K562 (cell line): Measurements from ENCODE around the gene CEBPE. TPM values are rescaled to one million over a fixed set of nuclear protein-coding genes. Genes with fewer than 3 reads are reported as not detected.

Source experiments
- ATF6 ChIP-seq: sonication (generic); formaldehyde crosslinking; IDR thresholded peaks from 2 replicates; pipeline ENCODE4 v1.4.0; 2020; ENCODE audit warnings: mild to moderate bottlenecking, missing genetic modification reagents
- CAMTA2 ChIP-seq: fragments of 250-450 bp; sonication (Bioruptor Pico); conservative IDR thresholded peaks from 2 replicates; pipeline ENCODE4 v1.5.1; 2022
- EP400 ChIP-seq: fragments of 450-650 bp; IDR thresholded peaks from 2 replicates; pipeline ENCODE4 v1.6.1; 2017; ENCODE audit warnings: antibody characterized with exemption, mild to moderate bottlenecking, moderate library complexity
- FOXM1 ChIP-seq, 2 experiments: fragments of 450-650 bp in 1 of 2; sonication (generic) in 1 of 2; formaldehyde crosslinking in 1 of 2; IDR thresholded peaks; 2 replicates each; pipeline versions ENCODE4 v1.6.1 to v1.9.0; 2017 to 2022; ENCODE audit warnings: low read depth in 2 of 2, mild to moderate bottlenecking in 2 of 2, missing genetic modification reagents in 1 of 2, moderate library complexity in 1 of 2
- MBD1 ChIP-seq: fragments of 250-450 bp; sonication (Bioruptor Pico); IDR thresholded peaks from 2 replicates; pipeline ENCODE4 v1.8.0; 2022; ENCODE audit warnings: inconsistent platforms
- NCOR1 ChIP-seq: fragments of 450-650 bp; IDR thresholded peaks from 2 replicates; pipeline ENCODE4 v1.6.1; 2016; ENCODE audit warnings: mild to moderate bottlenecking, moderate library complexity
- PCBP2 ChIP-seq: fragments of 200-400 bp; formaldehyde crosslinking; IDR thresholded peaks from 2 replicates; pipeline ENCODE4 v1.6.1; 2018; ENCODE audit warnings: low read length, low read depth, mild to moderate bottlenecking, moderate library complexity; ENCODE audit not compliant: poor library complexity, severe bottlenecking
- POLR2H ChIP-seq: IDR thresholded peaks from 2 replicates; pipeline ENCODE4 v1.6.1; 2016; ENCODE audit warnings: missing genetic modification characterization, low read depth, mild to moderate bottlenecking, control low read depth, missing compliant biosample characterization, moderate library complexity
- PRPF4 ChIP-seq: fragments of 200-400 bp; formaldehyde crosslinking; IDR thresholded peaks from one replicate; pipeline ENCODE4 v1.6.1; 2017; ENCODE audit warnings: low read length, low read depth, mild to moderate bottlenecking; ENCODE audit not compliant: insufficient read depth, poor library complexity, severe bottlenecking
- ZBED1 ChIP-seq: IDR thresholded peaks from 2 replicates; pipeline ENCODE4 v1.6.1; 2014
- ZBTB43 ChIP-seq: sonication (generic); formaldehyde crosslinking; IDR thresholded peaks from 2 replicates; pipeline ENCODE4 v1.8.0; 2023; ENCODE audit warnings: mild to moderate bottlenecking, missing genetic modification reagents
- ZNF146 ChIP-seq: IDR thresholded peaks from one replicate; pipeline ENCODE4 v1.6.1; 2018; ENCODE audit warnings: missing compliant biosample characterization; ENCODE audit not compliant: unreplicated experiment
- ZNF324 ChIP-seq: fragments of 250-450 bp; sonication (Bioruptor Pico); IDR thresholded peaks from 2 replicates; pipeline ENCODE4 v1.4.0; 2020; ENCODE audit warnings: mild to moderate bottlenecking
- ZSCAN29 ChIP-seq: fragments of 450-650 bp; IDR thresholded peaks from 2 replicates; pipeline ENCODE4 v1.6.1; 2017
- polyA plus RNA-seq, 8 experiments: library from polyadenylated mRNA; depleted of rRNA in 4 of 8; stranded (reverse) in 5 of 8; unstranded in 3 of 8; fragments of >200 nt; fragmentation: Nextera tagmentation in 2 of 8; fragmentation: Illumina TruSeq in 1 of 8; extraction: Ambion mirVana in 2 of 8; extraction: Trizol in 1 of 8; gene quantifications; 2 replicates each; pipeline versions ENCODE4 v1.2.1 to v1.2.3, GENCODE V29; 2011 to 2014; ENCODE audit warnings: inconsistent platforms in 1 of 8, missing spikeins in 1 of 8
- total RNA-seq, 7 experiments: library from RNA; depleted of rRNA in 6 of 7; stranded (reverse); fragments of >200 nt in 6 of 7; fragmentation: Illumina TruSeq in 2 of 7; extraction: Trizol in 2 of 7; gene quantifications; 2 replicates each; pipeline versions ENCODE4 v1.2.1 to v1.2.3, GENCODE V29; 2011 to 2021; ENCODE audit warnings: low replicate concordance in 1 of 7
- TF ChIP-seq, protein P1 (sequence below): sonication (generic); formaldehyde crosslinking; IDR thresholded peaks from 2 replicates; pipeline ENCODE4 v1.8.0; 2023; ENCODE audit warnings: missing genetic modification reagents, mild to moderate bottlenecking, borderline replicate concordance
- TF ChIP-seq, protein P2 (sequence below): sonication (generic); formaldehyde crosslinking; IDR thresholded peaks from 2 replicates; pipeline ENCODE4 v1.9.0; 2022; ENCODE audit warnings: mild to moderate bottlenecking, missing genetic modification reagents

CEBPE gene
- total and polyA plus RNA-seq, 9 of the 15 experiments (the other 6 are each of a cell fraction or from before 2014, with no cell fraction given) = 0.09 to 0.15 (median 0.13) TPM; not detected in 6

GRCh38 chr14:23120541-23121251 lies 1.6 kb upstream of the CEBPE start (continued):
- TF ChIP-seq, protein P1, sequence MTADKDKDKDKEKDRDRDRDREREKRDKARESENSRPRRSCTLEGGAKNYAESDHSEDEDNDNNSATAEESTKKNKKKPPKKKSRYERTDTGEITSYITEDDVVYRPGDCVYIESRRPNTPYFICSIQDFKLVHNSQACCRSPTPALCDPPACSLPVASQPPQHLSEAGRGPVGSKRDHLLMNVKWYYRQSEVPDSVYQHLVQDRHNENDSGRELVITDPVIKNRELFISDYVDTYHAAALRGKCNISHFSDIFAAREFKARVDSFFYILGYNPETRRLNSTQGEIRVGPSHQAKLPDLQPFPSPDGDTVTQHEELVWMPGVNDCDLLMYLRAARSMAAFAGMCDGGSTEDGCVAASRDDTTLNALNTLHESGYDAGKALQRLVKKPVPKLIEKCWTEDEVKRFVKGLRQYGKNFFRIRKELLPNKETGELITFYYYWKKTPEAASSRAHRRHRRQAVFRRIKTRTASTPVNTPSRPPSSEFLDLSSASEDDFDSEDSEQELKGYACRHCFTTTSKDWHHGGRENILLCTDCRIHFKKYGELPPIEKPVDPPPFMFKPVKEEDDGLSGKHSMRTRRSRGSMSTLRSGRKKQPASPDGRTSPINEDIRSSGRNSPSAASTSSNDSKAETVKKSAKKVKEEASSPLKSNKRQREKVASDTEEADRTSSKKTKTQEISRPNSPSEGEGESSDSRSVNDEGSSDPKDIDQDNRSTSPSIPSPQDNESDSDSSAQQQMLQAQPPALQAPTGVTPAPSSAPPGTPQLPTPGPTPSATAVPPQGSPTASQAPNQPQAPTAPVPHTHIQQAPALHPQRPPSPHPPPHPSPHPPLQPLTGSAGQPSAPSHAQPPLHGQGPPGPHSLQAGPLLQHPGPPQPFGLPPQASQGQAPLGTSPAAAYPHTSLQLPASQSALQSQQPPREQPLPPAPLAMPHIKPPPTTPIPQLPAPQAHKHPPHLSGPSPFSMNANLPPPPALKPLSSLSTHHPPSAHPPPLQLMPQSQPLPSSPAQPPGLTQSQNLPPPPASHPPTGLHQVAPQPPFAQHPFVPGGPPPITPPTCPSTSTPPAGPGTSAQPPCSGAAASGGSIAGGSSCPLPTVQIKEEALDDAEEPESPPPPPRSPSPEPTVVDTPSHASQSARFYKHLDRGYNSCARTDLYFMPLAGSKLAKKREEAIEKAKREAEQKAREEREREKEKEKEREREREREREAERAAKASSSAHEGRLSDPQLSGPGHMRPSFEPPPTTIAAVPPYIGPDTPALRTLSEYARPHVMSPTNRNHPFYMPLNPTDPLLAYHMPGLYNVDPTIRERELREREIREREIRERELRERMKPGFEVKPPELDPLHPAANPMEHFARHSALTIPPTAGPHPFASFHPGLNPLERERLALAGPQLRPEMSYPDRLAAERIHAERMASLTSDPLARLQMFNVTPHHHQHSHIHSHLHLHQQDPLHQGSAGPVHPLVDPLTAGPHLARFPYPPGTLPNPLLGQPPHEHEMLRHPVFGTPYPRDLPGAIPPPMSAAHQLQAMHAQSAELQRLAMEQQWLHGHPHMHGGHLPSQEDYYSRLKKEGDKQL (CRISPR knock-in tag) = no peak
- TF ChIP-seq ZNF146 (CRISPR knock-in tag) = no peak
- TF ChIP-seq EP400 = 0 out of 2 replicates have a peak, but pooled peaks have one; percentile 43
- no peak for TF ChIP-seq ZSCAN29
- TF ChIP-seq PRPF4 = no peak
- TF ChIP-seq CAMTA2 (CRISPR knock-in tag) = no peak
- no peak for TF ChIP-seq ZNF324 (CRISPR knock-in tag)
- TF ChIP-seq POLR2H = no peak
- TF ChIP-seq ZBTB43 (CRISPR knock-in tag) = no peak
- TF ChIP-seq, protein P2, sequence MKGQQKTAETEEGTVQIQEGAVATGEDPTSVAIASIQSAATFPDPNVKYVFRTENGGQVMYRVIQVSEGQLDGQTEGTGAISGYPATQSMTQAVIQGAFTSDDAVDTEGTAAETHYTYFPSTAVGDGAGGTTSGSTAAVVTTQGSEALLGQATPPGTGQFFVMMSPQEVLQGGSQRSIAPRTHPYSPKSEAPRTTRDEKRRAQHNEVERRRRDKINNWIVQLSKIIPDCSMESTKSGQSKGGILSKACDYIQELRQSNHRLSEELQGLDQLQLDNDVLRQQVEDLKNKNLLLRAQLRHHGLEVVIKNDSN (CRISPR knock-in tag) = no peak
- peak; percentile 92 for TF ChIP-seq NCOR1
- no peak for TF ChIP-seq PCBP2
- TF ChIP-seq ATF6 (CRISPR knock-in tag) = no peak; the same call in 1 of the 2 replicates
- peak; percentile 78 for TF ChIP-seq FOXM1 (IDR thresholded peaks at IDR 0.05; ENCODE audit: low read depth)
- TF ChIP-seq FOXM1 (CRISPR knock-in tag; IDR thresholded peaks at IDR 0.05; ENCODE audit: low read depth) = no peak
- no peak for TF ChIP-seq ZBED1
- TF ChIP-seq MBD1 (CRISPR knock-in tag) = no peak
